ENCODE measurements around the gene KCTD15. TPM values are rescaled to one million over a fixed set of nuclear protein-coding genes. Genes with fewer than 3 reads are reported as not detected.

The KCTD15 gene
- total RNA-seq, 1 experiment from 2014 or later: 59.9 TPM

DNA sequence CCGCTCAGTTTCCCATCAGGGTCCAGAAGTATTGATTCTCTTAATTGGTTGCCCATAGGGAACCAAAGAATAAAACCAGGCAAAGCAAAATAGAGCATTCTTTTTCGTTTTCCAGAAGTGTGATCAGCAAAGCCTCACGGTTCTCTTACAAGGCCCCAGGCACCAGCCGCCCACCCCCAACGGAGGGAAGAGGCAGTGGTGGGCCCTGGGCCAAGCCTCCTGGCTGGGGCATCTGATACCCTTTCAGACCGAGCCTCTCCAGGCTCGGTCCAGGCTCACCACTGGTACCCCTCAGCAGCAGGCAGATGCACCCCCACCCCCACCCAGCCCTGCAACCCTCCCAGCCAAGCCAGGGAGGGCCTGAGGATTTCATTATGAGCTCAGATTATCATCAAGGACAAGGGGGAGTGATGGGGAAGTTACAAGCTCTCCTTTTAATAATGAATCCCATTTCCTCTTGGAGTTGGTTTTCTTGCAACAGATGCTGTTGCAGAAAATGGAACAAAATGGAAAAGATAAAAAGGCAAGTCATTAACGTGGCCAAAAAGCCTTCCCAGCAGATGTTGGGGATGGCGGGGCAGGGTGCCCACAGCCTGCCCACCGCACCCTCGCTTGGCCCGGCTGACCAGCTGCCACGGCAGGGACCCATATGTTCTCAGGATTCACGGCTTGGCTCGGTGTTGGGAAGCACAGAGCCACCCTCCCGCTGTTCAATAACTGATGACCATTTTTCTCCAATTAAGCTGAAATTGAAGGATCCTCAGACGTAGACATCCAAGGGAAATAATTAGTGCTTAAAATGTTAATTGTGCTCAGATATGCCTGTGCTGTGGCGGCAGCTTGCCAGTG lies 45.9 kb upstream of the KCTD15 start:
- Histone ChIP-seq H2AFZ (ENCODE audit: low read length) (no peak overlapping the region), H3T11ph (ENCODE audit: low read length) (no peak overlapping the region), H2BK12ac (ENCODE audit: insufficient read length, low read depth, low read length) (no peak overlapping the region), H3K79me1 (ENCODE audit: insufficient read depth, low read depth, low read length, poor library complexity, severe bottlenecking) (no peaks in the 10 kb centered on the region), H3K18ac (ENCODE audit: insufficient read length, low read depth, low read length) (no peak overlapping the region), H3K9ac (ENCODE audit: extremely low read depth, insufficient read length, low read length) (no peak overlapping the region), H2BK20ac (ENCODE audit: low read depth, low read length, poor library complexity, severe bottlenecking) (no peak overlapping the region), H4K20me1 (ENCODE audit: control insufficient read depth, insufficient read depth, insufficient read length) (no peaks in the 10 kb centered on the region), H3K27me3 (ENCODE audit: insufficient read depth, low read length) (no peaks in the 10 kb centered on the region), H3K4me1 (ENCODE audit: insufficient read depth, low read length) (no peaks in the 10 kb centered on the region), H3K14ac (ENCODE audit: insufficient read depth, low read length) (no peak overlapping the region), H3K56ac (ENCODE audit: insufficient read length, low read depth, low read length) (no peak overlapping the region), H2AK5ac (ENCODE audit: insufficient read length, low read length) (no peak overlapping the region), H2BK120ac (ENCODE audit: low read depth, low read length, poor library complexity, severe bottlenecking) (no peak overlapping the region), H3K4me2 (ENCODE audit: insufficient read depth, insufficient read length, low read length) (no peak overlapping the region), H2BK15ac (ENCODE audit: low read depth, low read length) (no peak overlapping the region), H3K23me2 (ENCODE audit: insufficient read length, low read depth, low read length, poor library complexity, severe bottlenecking) (no peaks in the 10 kb centered on the region), H3K9me3 (ENCODE audit: control insufficient read depth, low read depth, low read length) (no peaks in the 10 kb centered on the region), H3K4ac (ENCODE audit: low read depth, low read length) (no peak overlapping the region), H3K23ac (ENCODE audit: insufficient read length, low read depth, low read length) (no peak overlapping the region), H3K27ac (ENCODE audit: insufficient read length, low read depth, low read length) (no peak overlapping the region), H2BK5ac (ENCODE audit: insufficient read length, low read length) (no peak overlapping the region), H4K91ac (ENCODE audit: insufficient read length, low read depth, low read length) (no peak overlapping the region), H4K5ac (ENCODE audit: insufficient read length, low read depth, low read length) (no peak overlapping the region), H4K8ac (replicated peaks; ENCODE audit: insufficient read length, low read depth, low read length) (no peak overlapping the region), H3K79me2 (ENCODE audit: insufficient read depth, low read length) (no peaks in the 10 kb centered on the region)
- H3K36me3 Mint-ChIP-seq (ENCODE audit: insufficient read depth in 1 of 3, low read depth in 3 of 3): no peaks in the 10 kb centered on the region; a peak in 1 of 7 replicates
- H3K27me3 Mint-ChIP-seq (ENCODE audit: low read depth): peaks cover 6% of the 10 kb centered on the region; the same call in 1 of the 2 replicates
- no peak overlapping the region for H3K27ac Mint-ChIP-seq
- no peaks in the 10 kb centered on the region for H3K9me3 Mint-ChIP-seq
- H3K4me3 Mint-ChIP-seq: no peak overlapping the region
- TF ChIP-seq, protein P1, sequence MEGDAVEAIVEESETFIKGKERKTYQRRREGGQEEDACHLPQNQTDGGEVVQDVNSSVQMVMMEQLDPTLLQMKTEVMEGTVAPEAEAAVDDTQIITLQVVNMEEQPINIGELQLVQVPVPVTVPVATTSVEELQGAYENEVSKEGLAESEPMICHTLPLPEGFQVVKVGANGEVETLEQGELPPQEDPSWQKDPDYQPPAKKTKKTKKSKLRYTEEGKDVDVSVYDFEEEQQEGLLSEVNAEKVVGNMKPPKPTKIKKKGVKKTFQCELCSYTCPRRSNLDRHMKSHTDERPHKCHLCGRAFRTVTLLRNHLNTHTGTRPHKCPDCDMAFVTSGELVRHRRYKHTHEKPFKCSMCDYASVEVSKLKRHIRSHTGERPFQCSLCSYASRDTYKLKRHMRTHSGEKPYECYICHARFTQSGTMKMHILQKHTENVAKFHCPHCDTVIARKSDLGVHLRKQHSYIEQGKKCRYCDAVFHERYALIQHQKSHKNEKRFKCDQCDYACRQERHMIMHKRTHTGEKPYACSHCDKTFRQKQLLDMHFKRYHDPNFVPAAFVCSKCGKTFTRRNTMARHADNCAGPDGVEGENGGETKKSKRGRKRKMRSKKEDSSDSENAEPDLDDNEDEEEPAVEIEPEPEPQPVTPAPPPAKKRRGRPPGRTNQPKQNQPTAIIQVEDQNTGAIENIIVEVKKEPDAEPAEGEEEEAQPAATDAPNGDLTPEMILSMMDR (conservative IDR thresholded peaks at IDR 0.05): no peak
- DNase-seq: no peak
- peaks cover 0 to 3% of the 10 kb centered on the region in 2 experiments; a peak in 1 of 4 replicates for H3K4me1 Mint-ChIP-seq
- no CpG with 5 or more reads among the region's 18 CpGs for WGBS (ENCODE audit: extremely low coverage, insufficient read length, low lambda C conversion rate)

Data from H9 (cell line).